ENCODE results near the gene AGR3.

AGR3 gene

DNA sequence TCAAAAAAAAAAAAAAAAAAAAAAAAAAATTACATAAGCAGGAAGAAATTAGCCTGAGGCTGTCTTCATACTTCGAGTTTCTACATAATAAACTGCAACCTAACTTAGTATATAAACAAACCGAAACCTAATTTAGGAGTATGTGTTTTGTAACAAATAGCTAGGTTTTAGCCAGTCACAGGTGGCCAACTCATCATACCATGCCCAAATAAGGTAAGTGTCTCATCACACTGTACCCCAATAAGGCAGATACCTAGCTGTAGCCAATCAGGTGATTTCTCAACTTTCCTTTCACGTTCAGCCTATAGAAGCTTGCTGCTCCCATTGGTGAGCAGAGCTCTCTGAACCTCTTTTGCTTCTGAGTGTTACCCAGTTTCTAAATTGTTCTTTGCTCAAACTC lies 63.1 kb downstream of the AGR3 start:
- TF ChIP-seq, protein P1, sequence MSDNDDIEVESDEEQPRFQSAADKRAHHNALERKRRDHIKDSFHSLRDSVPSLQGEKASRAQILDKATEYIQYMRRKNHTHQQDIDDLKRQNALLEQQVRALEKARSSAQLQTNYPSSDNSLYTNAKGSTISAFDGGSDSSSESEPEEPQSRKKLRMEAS (IDR thresholded peaks at IDR 0.05; ENCODE audit: low read depth, low read length), result no peak
- TF ChIP-seq, protein P2, sequence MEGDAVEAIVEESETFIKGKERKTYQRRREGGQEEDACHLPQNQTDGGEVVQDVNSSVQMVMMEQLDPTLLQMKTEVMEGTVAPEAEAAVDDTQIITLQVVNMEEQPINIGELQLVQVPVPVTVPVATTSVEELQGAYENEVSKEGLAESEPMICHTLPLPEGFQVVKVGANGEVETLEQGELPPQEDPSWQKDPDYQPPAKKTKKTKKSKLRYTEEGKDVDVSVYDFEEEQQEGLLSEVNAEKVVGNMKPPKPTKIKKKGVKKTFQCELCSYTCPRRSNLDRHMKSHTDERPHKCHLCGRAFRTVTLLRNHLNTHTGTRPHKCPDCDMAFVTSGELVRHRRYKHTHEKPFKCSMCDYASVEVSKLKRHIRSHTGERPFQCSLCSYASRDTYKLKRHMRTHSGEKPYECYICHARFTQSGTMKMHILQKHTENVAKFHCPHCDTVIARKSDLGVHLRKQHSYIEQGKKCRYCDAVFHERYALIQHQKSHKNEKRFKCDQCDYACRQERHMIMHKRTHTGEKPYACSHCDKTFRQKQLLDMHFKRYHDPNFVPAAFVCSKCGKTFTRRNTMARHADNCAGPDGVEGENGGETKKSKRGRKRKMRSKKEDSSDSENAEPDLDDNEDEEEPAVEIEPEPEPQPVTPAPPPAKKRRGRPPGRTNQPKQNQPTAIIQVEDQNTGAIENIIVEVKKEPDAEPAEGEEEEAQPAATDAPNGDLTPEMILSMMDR (IDR thresholded peaks at IDR 0.05; ENCODE audit: low read depth, low read length), result no peak
- TF ChIP-seq POLR2A (IDR thresholded peaks at IDR 0.05; ENCODE audit: extremely low read depth, insufficient read length) (no peak), MYC (IDR thresholded peaks at IDR 0.05; ENCODE audit: low read depth, low read length) (no peak)
- DNase-seq (ENCODE audit: low read depth), result no peak
- H3K4me3 ChIP-seq (ENCODE audit: low read depth, low read length), result no peak overlapping the region

- H3K4me3 ChIP-seq (ENCODE audit: low read depth, low read length), result no peak overlapping the region
- TF ChIP-seq POLR2A (IDR thresholded peaks at IDR 0.05; ENCODE audit: extremely low read depth, insufficient read length), result no peak
- no peak for DNase-seq (ENCODE audit: low read depth)
Observed at GRCh38 chr7:16817536-16817935, 64.2 kb downstream of the AGR3 start.

- TF ChIP-seq MYC (IDR thresholded peaks at IDR 0.05; ENCODE audit: low read depth, low read length) (no peak), POLR2A (IDR thresholded peaks at IDR 0.05; ENCODE audit: extremely low read depth, insufficient read length) (no peak)
- TF ChIP-seq, protein P1 (IDR thresholded peaks at IDR 0.05; ENCODE audit: low read depth, low read length), result no peak
- TF ChIP-seq, protein P2 (IDR thresholded peaks at IDR 0.05; ENCODE audit: low read depth, low read length), result no peak
- H3K4me3 ChIP-seq (ENCODE audit: low read depth, low read length), result no peak overlapping the region
- peak; percentile 63 for DNase-seq (ENCODE audit: low read depth)
Observed at GRCh38 chr7:16816824-16817223, 65.0 kb downstream of the AGR3 start.

- TF ChIP-seq MYC (IDR thresholded peaks at IDR 0.05; ENCODE audit: low read depth, low read length), result no peak
- TF ChIP-seq, protein P2 (IDR thresholded peaks at IDR 0.05; ENCODE audit: low read depth, low read length), result no peak
- TF ChIP-seq, protein P1 (IDR thresholded peaks at IDR 0.05; ENCODE audit: low read depth, low read length), result no peak
- no peak for TF ChIP-seq POLR2A (IDR thresholded peaks at IDR 0.05; ENCODE audit: extremely low read depth, insufficient read length)
- no peak overlapping the region for H3K4me3 ChIP-seq (ENCODE audit: low read depth, low read length)
- no peak for DNase-seq (ENCODE audit: low read depth)
Observed at GRCh38 chr7:16815001-16815400, 66.8 kb downstream of the AGR3 start.

GRCh38 chr7:16813232-16813616 lies 68.6 kb downstream of the AGR3 start:
- peak; percentile 83 for DNase-seq (ENCODE audit: low read depth)
- TF ChIP-seq, protein P1 (IDR thresholded peaks at IDR 0.05; ENCODE audit: low read depth, low read length), result no peak
- TF ChIP-seq POLR2A (IDR thresholded peaks at IDR 0.05; ENCODE audit: extremely low read depth, insufficient read length) (no peak), MYC (IDR thresholded peaks at IDR 0.05; ENCODE audit: low read depth, low read length) (no peak)
- TF ChIP-seq, protein P2 (IDR thresholded peaks at IDR 0.05; ENCODE audit: low read depth, low read length), result no peak

GRCh38 chr7:16812542-16813231 lies 69.1 kb downstream of the AGR3 start:
- TF ChIP-seq, protein P2 (IDR thresholded peaks at IDR 0.05; ENCODE audit: low read depth, low read length), result no peak
- TF ChIP-seq, protein P1 (IDR thresholded peaks at IDR 0.05; ENCODE audit: low read depth, low read length), result no peak
- TF ChIP-seq POLR2A (IDR thresholded peaks at IDR 0.05; ENCODE audit: extremely low read depth, insufficient read length), result no peak
- TF ChIP-seq MYC (IDR thresholded peaks at IDR 0.05; ENCODE audit: low read depth, low read length), result no peak
- no peak for DNase-seq (ENCODE audit: low read depth)
- H3K4me3 ChIP-seq (ENCODE audit: low read depth, low read length), result no peak overlapping the region

More at GRCh38 chr7:16813232-16813616, 68.6 kb downstream of the AGR3 start:
- no peak overlapping the region for H3K4me3 ChIP-seq (ENCODE audit: low read depth, low read length)
